DOHH2 (cell line): ENCODE results near the gene WNK1.
A peak's percentile ranks its signal among the peaks of the same experiment; 100 is the strongest.
"Not testable (repeated sequence)": the region's sequence is repeated elsewhere in the genome, so short reads cannot be mapped to it uniquely, and the experiment has no call there.

Source experiments
- H3F3A ChIP-seq: fragments of 200-600 bp; sonication (generic), shearing (Covaris generic); 2 replicates; pipeline ENCODE4 v1.6.0; 2016; ENCODE audit warnings: antibody characterized with exemption, mild to moderate bottlenecking; ENCODE audit not compliant: control insufficient read depth, insufficient read depth
- H3K27ac ChIP-seq: fragments of 200-600 bp; sonication (generic); 2 replicates; pipeline ENCODE4 v1.5.1; 2014; ENCODE audit warnings: low read depth, mild to moderate bottlenecking, low read length, moderate library complexity
- H3K27me3 ChIP-seq: fragments of 200-600 bp; sonication (generic); 2 replicates; pipeline ENCODE4 v1.6.1; 2014; ENCODE audit warnings: mild to moderate bottlenecking, low read length, mixed read lengths; ENCODE audit not compliant: control insufficient read depth
- H3K36me3 ChIP-seq: fragments of 200-600 bp; sonication (generic); 2 replicates; pipeline ENCODE4 v1.6.1; 2014; ENCODE audit warnings: mild to moderate bottlenecking, low read length, moderate library complexity, mixed read lengths; ENCODE audit not compliant: control insufficient read depth
- H3K4me1 ChIP-seq: fragments of 200-600 bp; sonication (generic); 2 replicates; pipeline ENCODE4 v1.6.1; 2014; ENCODE audit warnings: mild to moderate bottlenecking, low read length, mixed read lengths; ENCODE audit not compliant: control insufficient read depth
- H3K4me2 ChIP-seq: fragments of 200-600 bp; sonication (generic); 2 replicates; pipeline ENCODE4 v1.6.0; 2014; ENCODE audit warnings: mild to moderate bottlenecking, low read length, moderate library complexity
- H3K4me3 ChIP-seq: fragments of 200-600 bp; sonication (generic); 2 replicates; pipeline ENCODE4 v1.5.1; 2014; ENCODE audit warnings: mild to moderate bottlenecking, low read length, mixed read lengths
- H3K79me2 ChIP-seq: fragments of 200-600 bp; sonication (generic); 2 replicates; pipeline ENCODE4 v1.6.1; 2014; ENCODE audit warnings: mild to moderate bottlenecking, low read length, mixed read lengths; ENCODE audit not compliant: control insufficient read depth
- H3K9me2 ChIP-seq: fragments of 200-600 bp; sonication (generic); replicated peaks from 2 replicates; pipeline ENCODE4 v1.6.1; 2014; ENCODE audit warnings: mild to moderate bottlenecking, low read length, mixed read lengths; ENCODE audit not compliant: control insufficient read depth
- H3K9me3 ChIP-seq: fragments of 200-600 bp; sonication (generic); 2 replicates; pipeline ENCODE4 v1.6.1; 2014; ENCODE audit warnings: antibody characterized with exemption, low read length, mixed read lengths; ENCODE audit not compliant: control insufficient read depth, insufficient read depth
- H4K20me1 ChIP-seq: fragments of 200-600 bp; sonication (generic); 2 replicates; pipeline ENCODE4 v1.6.0; 2014; ENCODE audit warnings: low read depth, mild to moderate bottlenecking, antibody characterized with exemption, low read length, moderate library complexity; ENCODE audit not compliant: control insufficient read depth, insufficient read depth
- EZH2phosphoT487 ChIP-seq: fragments of 200-600 bp; sonication (generic); IDR thresholded peaks from 2 replicates; pipeline ENCODE4 v1.6.1; 2017; ENCODE audit warnings: borderline replicate concordance, mild to moderate bottlenecking, antibody characterized with exemption, low read length, moderate library complexity, mixed read lengths
- TF ChIP-seq, protein P1 (sequence below): fragments of 200-600 bp; sonication (generic); IDR thresholded peaks from one replicate; pipeline ENCODE4 v1.5.1; 2014; ENCODE audit warnings: antibody characterized with exemption, mild to moderate bottlenecking, low read depth, low read length; ENCODE audit not compliant: poor library complexity, severe bottlenecking

WNK1 gene

DNA sequence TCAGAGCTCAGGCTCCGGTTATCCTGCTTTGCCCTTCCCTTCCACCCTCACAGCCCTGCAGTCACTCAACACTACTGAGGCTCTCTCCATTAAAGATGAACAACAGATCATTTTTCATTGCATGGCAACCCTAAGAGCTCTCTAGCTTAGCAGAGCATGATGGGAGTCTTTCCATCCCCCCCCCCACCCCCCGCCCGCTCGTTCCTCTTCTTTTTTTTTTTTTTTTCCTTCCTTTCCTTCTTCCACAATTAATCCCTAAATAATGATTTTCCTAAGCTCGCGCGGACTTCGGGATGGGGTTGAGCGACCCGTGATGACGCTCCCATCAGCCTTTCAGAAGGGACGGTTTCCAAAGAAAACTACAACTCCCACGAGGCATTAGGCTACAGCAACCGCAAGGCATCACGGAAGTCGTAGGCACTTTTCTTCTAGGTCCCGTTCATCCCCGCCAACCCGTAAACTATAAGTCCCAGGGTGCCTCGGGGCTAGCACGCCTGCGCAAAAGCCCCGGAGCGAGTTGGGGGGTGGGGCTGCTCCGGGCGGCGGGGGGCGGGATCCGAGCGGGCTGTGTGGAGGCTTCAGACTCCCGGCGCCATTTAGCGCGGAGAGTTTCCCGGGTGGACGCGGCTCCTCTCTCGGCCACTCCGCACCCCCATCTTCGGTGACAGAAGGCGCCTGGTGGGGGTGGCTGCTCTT lies at the start of gene WNK1:
Gene WNK1 (plus strand): TSS at position 581 of the 696 bp plus-strand sequence. CDS start 987 bp downstream, outside the sequence.
- Histone ChIP-seq H3K4me2 (peak within 1 kb of the TSS; percentile 94), H3K27ac (peak within 1 kb of the TSS; percentile 86), H3K27me3 (no peaks in the 10 kb centered on the region), H3K36me3 (peaks cover 38% of the 10 kb centered on the region), H4K20me1 (peaks cover 15% of the 10 kb centered on the region; the same call in 1 of the 2 replicates), H3K9me2 (no peaks in the 10 kb centered on the region), H3K4me3 (peak within 1 kb of the TSS; percentile 97), H3F3A (peaks cover 10% of the 10 kb centered on the region), H3K79me2 (peaks cover 48% of the 10 kb centered on the region), H3K9me3 (no peaks in the 10 kb centered on the region), H3K4me1 (peaks cover 38% of the 10 kb centered on the region)
- TF ChIP-seq, protein P1, sequence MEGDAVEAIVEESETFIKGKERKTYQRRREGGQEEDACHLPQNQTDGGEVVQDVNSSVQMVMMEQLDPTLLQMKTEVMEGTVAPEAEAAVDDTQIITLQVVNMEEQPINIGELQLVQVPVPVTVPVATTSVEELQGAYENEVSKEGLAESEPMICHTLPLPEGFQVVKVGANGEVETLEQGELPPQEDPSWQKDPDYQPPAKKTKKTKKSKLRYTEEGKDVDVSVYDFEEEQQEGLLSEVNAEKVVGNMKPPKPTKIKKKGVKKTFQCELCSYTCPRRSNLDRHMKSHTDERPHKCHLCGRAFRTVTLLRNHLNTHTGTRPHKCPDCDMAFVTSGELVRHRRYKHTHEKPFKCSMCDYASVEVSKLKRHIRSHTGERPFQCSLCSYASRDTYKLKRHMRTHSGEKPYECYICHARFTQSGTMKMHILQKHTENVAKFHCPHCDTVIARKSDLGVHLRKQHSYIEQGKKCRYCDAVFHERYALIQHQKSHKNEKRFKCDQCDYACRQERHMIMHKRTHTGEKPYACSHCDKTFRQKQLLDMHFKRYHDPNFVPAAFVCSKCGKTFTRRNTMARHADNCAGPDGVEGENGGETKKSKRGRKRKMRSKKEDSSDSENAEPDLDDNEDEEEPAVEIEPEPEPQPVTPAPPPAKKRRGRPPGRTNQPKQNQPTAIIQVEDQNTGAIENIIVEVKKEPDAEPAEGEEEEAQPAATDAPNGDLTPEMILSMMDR, result no peak
- TF ChIP-seq EZH2phosphoT487, result no peak

DNA sequence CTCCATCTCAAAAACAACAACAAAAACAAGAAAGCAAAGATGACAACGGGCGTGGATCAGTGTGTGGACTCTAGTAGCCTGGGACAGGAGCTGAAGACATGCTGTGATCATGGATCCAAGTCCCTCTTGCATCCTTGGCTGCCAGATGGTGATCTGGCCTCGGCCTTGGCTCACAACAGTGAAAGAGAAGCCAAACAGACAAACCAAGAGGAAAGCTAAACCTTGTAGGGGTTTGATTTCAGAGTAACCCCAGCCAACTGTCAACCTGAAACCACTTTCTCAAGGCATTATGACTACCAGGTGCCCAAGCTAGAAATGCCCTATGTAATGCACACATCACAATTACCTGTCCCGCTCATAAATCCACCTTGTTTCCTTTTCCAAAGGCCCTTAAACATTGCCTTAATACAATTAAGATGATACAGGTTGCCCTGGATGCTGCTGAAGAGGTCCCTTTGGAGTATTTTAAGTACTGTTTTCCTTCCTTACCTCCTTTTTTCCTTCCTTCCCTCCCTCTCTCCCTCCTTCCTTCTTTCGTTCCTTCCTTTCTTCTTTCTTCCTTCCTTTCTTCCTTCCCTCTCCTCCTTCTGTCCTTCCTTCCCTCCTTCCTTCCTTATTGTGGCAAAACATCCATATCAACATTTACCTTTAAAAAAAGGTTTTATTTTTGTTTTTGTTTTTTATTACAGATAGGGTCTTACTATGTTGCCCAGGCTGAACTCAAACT lies 47.7 kb upstream of the WNK1 start:
- no peak for TF ChIP-seq EZH2phosphoT487
- TF ChIP-seq, protein P1, result no peak
- no peak overlapping the region for H3K27ac ChIP-seq
- H3F3A ChIP-seq, result 0 out of 2 replicates have a peak, but pooled peaks cover 3% of the 10 kb centered on the region
- no peak overlapping the region for H3K4me3 ChIP-seq
- no peaks in the 10 kb centered on the region for H3K9me3 ChIP-seq
- H3K4me2 ChIP-seq, result no peak overlapping the region
- no peaks in the 10 kb centered on the region for H3K4me1 ChIP-seq
- no peaks in the 10 kb centered on the region for H3K9me2 ChIP-seq
- H4K20me1 ChIP-seq, result no peaks in the 10 kb centered on the region
- H3K79me2 ChIP-seq, result no peaks in the 10 kb centered on the region
- H3K27me3 ChIP-seq, result no peaks in the 10 kb centered on the region
- no peaks in the 10 kb centered on the region for H3K36me3 ChIP-seq

DNA sequence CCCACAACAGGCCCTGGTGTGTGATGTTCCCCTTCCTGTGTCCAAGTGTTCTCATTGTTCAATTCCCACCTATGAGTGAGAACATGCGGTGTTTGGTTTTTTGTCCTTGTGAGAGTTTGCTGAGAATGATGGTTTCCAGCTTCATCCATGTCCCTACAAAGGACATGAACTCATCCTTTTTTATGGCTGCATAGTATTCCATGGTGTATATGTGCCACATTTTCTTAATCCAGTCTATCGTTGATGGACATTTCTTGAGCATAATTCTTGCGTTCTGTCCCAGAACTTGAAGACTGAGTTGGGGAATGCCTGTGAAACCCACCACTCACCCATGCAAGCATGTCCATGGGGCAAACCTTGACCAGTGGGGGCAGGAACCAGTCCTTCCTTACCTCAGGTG lies 44.3 kb upstream of the WNK1 start:
- H3K4me1 ChIP-seq, result not testable (repeated sequence)

More for the DNA sequence above, 44.3 kb upstream of the WNK1 start:
- H3K4me3 ChIP-seq, H3K27ac ChIP-seq, H3F3A ChIP-seq, H3K36me3 ChIP-seq, H3K4me2 ChIP-seq, H3K27me3 ChIP-seq, H3K9me3 ChIP-seq, H3K9me2 ChIP-seq, H4K20me1 ChIP-seq, H3K79me2 ChIP-seq: not testable (repeated sequence)
